ENCODE results near the gene DDAH2.
A peak's percentile ranks its signal among the peaks of the same experiment; 100 is the strongest.

DDAH2 gene

DNA sequence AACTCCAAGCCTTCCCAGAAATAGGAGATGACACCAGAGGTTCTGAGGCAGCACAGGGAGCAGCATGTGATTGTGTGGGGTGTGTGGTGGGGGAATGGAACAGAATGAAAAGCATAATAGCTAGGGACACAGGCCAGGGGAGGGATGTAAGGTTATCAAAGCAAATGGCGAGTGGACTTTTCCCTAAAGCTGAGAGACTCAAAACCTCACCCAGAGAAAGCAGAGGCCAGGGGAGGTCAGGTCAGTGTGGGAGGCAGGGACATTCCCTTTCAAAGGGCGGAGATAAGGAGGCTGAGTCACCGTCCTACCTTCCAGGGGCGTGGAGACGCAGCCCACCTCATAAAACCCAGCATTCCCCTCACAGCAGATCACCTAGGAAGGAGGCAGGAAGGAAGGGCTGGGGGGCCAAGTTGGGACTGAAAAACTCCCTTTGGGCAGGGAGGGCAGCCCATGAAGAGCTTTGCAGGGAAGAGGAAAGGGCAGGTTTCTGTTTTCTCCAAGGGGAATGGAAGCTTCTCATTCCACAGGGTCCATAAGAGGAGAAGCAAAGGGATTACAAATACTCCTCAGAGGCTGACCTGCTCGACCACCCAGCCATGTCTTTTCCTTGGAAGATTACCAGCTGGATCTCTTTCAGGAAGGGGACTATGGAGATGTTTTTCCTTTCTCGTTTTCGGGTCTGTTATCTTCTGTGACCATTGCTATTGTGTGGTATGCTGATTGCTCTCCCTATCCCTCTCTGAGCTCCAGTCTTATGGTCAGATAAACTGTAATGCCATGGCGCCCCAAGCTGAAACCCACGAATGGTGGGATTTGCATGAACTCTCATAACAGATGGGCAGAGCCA lies 38.6 kb downstream of the DDAH2 start:
- DNase-seq (ENCODE audit: low read depth): no peak

GRCh38 chr6:31689249-31690110 lies 39.6 kb downstream of the DDAH2 start:
- DNase-seq (ENCODE audit: low read depth): no peak

GRCh38 chr6:31687860-31688693 lies 41.0 kb downstream of the DDAH2 start:
- DNase-seq (ENCODE audit: low read depth): no peak

DNA sequence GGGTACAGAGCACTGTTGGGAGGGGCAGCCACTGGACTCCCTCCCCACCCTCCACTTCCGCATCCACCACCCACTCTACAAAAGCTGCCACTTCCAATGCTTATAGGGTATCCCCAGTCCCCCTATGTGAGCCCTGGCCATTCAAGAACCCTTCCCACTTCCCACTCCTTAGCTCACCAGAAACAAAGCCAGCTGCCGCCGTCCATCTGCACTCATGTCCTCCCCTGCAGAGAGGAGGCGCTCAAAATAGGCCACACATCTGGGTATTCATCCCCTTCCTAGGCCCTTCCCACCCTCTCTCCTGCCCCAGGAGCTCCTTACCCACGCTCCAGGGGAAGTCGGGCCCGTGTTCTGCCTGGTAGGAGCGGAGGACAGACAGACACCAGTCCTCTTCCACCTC lies 41.8 kb downstream of the DDAH2 start:
- DNase-seq (ENCODE audit: low read depth): no peak

DNA sequence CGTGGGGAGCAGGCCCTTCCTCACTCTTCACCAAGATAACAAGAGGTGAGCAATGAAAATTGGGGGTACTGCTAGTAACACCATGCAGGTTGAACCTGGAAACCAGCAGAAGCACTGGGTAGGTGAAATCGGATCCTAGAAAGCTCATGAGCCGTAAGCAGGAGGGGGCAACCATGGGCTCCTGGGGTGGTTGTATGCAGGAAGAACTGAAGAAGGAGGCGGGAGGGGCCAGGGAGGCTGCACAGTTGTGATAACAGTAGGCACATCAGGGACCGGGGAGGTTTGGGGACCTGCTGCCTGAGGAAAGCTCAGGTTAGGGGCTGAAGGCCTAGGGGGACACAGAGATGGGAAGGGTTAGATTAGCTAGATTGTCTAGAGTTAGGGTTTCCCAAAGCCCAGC lies 42.6 kb downstream of the DDAH2 start:
- no peak for DNase-seq (ENCODE audit: low read depth)

DNA sequence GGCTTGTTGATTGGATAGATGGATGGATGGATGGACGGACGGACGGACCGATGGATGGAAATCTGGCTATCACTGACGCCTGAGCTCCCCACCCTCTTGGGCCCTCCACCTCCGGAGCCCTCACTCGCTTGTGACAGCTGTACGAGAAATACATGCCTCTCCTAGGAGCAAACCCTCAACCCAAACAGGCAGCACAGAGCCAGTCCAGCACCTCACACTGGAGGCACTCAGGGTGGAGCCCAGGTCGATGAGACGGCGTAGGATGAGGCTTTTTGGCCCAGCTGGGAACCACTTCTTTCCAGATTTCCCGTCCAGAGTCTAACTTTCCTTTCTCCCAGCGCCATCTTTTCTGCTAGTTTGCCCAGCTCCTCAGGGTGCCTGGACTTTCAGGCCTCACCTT lies 45.5 kb downstream of the DDAH2 start:
- DNase-seq (ENCODE audit: low read depth): no peak

DNA sequence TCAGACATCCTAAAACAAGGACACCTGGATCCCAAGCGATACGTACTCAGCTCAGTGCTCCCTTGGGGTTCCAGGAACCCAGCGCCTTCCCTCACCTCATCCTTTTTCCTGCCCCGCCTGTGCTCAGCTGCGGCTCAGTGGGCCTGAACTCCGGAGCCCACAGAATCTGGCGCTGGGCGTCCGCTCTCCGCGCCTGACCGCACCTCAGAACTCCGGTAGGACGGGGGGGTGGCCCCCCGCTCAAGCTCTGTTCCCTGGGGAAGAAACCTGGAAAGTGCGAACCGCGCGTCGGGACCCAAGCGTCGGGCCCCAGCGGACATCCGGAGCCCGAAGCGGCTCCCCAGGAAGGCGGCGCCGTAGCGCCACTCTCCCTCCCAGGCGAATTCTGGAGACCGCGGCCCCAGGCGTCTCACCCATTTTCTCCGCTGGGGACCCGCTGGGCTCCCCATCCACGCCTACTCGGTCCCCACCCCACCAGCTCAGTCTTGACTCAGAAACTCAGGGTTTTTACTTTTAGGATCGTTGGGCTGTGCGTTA lies 47.9 kb downstream of the DDAH2 start:
- peak; percentile 60 for DNase-seq (ENCODE audit: low read depth)

- DNase-seq (ENCODE audit: low read depth): peak; percentile 90
Measured at GRCh38 chr6:31680226-31681134, 48.6 kb downstream of the DDAH2 start, which contains the start of gene LY6G5C. LY6G5C (minus strand) TSS chr6:31681067; CDS start chr6:31680373, 694 bp downstream.

- DNase-seq (ENCODE audit: low read depth): no peak
Measured at GRCh38 chr6:31677955-31678354, 51.1 kb downstream of the DDAH2 start.
